Esophagus muscularis mucosa (tissue), 3 donors: ENCODE results near the gene CLCF1.

ENCODE experiments used
- CTCF ChIP-seq, 3 experiments: fragments of 200-600 bp in 2 of 3; fragments of 450-650 bp in 1 of 3; sonication (generic) in 2 of 3; IDR thresholded peaks; one replicate each; pipeline ENCODE4 v1.5.1; 2017 to 2019; ENCODE audit warnings: antibody characterized with exemption in 3 of 3, mild to moderate bottlenecking in 2 of 3, moderate library complexity in 1 of 3
- POLR2A ChIP-seq: fragments of 450-650 bp; IDR thresholded peaks from one replicate; pipeline ENCODE4 v1.6.1; 2017; ENCODE audit warnings: antibody characterized with exemption, moderate library complexity, mild to moderate bottlenecking, low read depth
- POLR2AphosphoS5 ChIP-seq, 2 donors: sonication (generic); formaldehyde crosslinking; IDR thresholded peaks; one replicate each; pipeline ENCODE4 v1.6.1; 2017; ENCODE audit warnings: antibody characterized with exemption in 2 of 2

- no peak for TF ChIP-seq POLR2A
- TF ChIP-seq CTCF (IDR thresholded peaks at IDR 0.05), result no peak
- no peak for TF ChIP-seq POLR2AphosphoS5 (IDR thresholded peaks at IDR 0.05)
These were observed 25.5 kb upstream of the CLCF1 start for GRCh38 chr11:67398661-67399563.
